H54 (cell line): ENCODE measurements around the gene SRP19.
"Not testable (repeated sequence)": the region's sequence is repeated elsewhere in the genome, so short reads cannot be mapped to it uniquely, and the experiment has no call there.

Experiments used
- DNase-seq: peaks from one replicate; pipeline ENCODE4 v3.0.0; 2011; ENCODE audit warnings: low spot score, mixed read lengths; ENCODE audit not compliant: insufficient read length
- FAIRE-seq: peaks from 3 replicates; lab custom pipeline; 2011; peaks lifted over from hg19 to GRCh38; lab: Jason Lieb, UNC
- POLR2A ChIP-seq: IDR thresholded peaks from 2 replicates; pipeline ENCODE4 v1.6.1; 2011; ENCODE audit warnings: low read depth, mild to moderate bottlenecking, low read length

SRP19 gene

GRCh38 chr5:112861638-112861985 lies 525 bp downstream of the SRP19 start:
- no peak for TF ChIP-seq POLR2A
- DNase-seq: no peak
- no peak for FAIRE-seq

GRCh38 chr5:112862085-112862484 lies 998 bp downstream of the SRP19 start:
- FAIRE-seq (no peak), DNase-seq (no peak)
- no peak for TF ChIP-seq POLR2A

GRCh38 chr5:112863549-112863948 lies 2.5 kb downstream of the SRP19 start:
- DNase-seq (no peak), FAIRE-seq (no peak)

GRCh38 chr5:112865128-112865527 lies 4.0 kb downstream of the SRP19 start:
- no peak for TF ChIP-seq POLR2A
- FAIRE-seq: no peak
- DNase-seq: no peak

More at GRCh38 chr5:112863549-112863948, 2.5 kb downstream of the SRP19 start:
- no peak for TF ChIP-seq POLR2A

- TF ChIP-seq POLR2A: no peak
- no peak for FAIRE-seq
- DNase-seq: no peak
Observed at GRCh38 chr5:112866739-112867138, 5.7 kb downstream of the SRP19 start.

GRCh38 chr5:112867411-112867810 lies 6.3 kb downstream of the SRP19 start:
- no peak for TF ChIP-seq POLR2A
- no peak for FAIRE-seq
- no peak for DNase-seq

- FAIRE-seq (no peak), DNase-seq (no peak)
- no peak for TF ChIP-seq POLR2A
Observed at GRCh38 chr5:112869948-112870347, 8.9 kb downstream of the SRP19 start.

- FAIRE-seq: no peak
- no peak for DNase-seq
- TF ChIP-seq POLR2A: no peak
Observed at GRCh38 chr5:112870966-112871365, 9.9 kb downstream of the SRP19 start.

GRCh38 chr5:112876362-112876761 lies 15.3 kb downstream of the SRP19 start:
- TF ChIP-seq POLR2A: no peak
- no peak for DNase-seq
- FAIRE-seq: no peak

- no peak for DNase-seq
- TF ChIP-seq POLR2A: no peak
- FAIRE-seq: no peak
Observed at GRCh38 chr5:112878101-112878500, 17.0 kb downstream of the SRP19 start.

GRCh38 chr5:112878760-112879159 lies 17.7 kb downstream of the SRP19 start:
- FAIRE-seq (no peak), DNase-seq (no peak)
- TF ChIP-seq POLR2A: no peak

- FAIRE-seq (no peak), DNase-seq (no peak)
- no peak for TF ChIP-seq POLR2A
Observed at GRCh38 chr5:112880219-112880964, 19.3 kb downstream of the SRP19 start.

GRCh38 chr5:112883192-112883591 lies 22.1 kb downstream of the SRP19 start:
- no peak for TF ChIP-seq POLR2A
- FAIRE-seq: no peak
- no peak for DNase-seq

- FAIRE-seq (no peak), DNase-seq (no peak)
- no peak for TF ChIP-seq POLR2A
Observed at GRCh38 chr5:112885001-112885400, 23.9 kb downstream of the SRP19 start.

GRCh38 chr5:112886975-112887374 lies 25.9 kb downstream of the SRP19 start:
- FAIRE-seq (no peak), DNase-seq (no peak)
- no peak for TF ChIP-seq POLR2A

- not testable (repeated sequence) for DNase-seq
Observed at GRCh38 chr5:112892066-112892465, 31.0 kb downstream of the SRP19 start.

More at GRCh38 chr5:112892066-112892465, 31.0 kb downstream of the SRP19 start:
- not testable (repeated sequence) for FAIRE-seq
